Measurements from ENCODE around the gene FERD3L. TPM values are rescaled to one million over a fixed set of nuclear protein-coding genes. Genes with fewer than 3 reads are reported as not detected.

Gene FERD3L
- total RNA-seq, 1 experiment from 2014 or later: not detected

DNA sequence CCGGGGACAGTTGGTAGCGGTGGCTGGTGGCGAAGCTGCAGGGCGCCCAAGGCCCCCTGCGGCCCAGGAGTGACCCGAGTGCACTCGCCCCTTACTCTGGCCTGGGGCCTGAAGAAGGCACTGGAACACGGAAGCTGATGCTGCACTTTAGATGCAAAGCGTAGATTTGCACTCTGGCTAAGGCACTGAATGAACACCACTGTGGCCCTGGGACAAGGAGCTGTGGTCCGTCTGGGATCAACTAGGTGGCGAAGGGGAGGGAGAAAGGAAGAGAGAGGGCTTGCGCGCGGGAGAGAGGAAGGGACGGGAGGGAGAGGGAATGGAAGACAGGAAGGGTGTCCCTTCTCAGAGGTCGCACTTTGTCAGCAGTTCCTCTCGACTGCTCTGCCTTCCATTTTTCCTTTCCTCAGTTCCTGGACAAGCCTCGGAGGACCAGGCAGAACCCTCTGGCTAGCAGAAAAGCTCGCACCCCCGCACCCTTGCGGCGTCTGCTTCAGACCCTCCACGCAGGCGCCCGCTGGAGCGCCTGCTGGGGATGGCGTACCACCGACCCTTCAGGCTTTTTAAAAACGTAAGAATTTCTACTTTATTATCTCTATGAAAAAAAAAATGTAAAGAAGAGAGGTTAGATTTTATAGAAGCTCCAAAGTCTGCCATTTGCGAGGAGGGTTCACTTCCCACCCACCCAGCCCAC is 1.2 kb downstream of the FERD3L start:
- intact Hi-C loops (cut with micrococcal nuclease; ENCODE audit: unreplicated experiment): no loop called here
- CTCF ChIA-PET: no interaction called here
- Mint-ChIP-seq H3K36me3 (ENCODE audit: insufficient read depth, unreplicated experiment) (no peaks in the 10 kb centered on the region), H3K9me3 (ENCODE audit: low read depth, unreplicated experiment) (peaks cover 2% of the 10 kb centered on the region), H3K4me3 (ENCODE audit: low read depth, unreplicated experiment) (no peak overlapping the region), H3K27me3 (ENCODE audit: unreplicated experiment) (peaks cover 76% of the 10 kb centered on the region), H3K4me1 (ENCODE audit: low read depth, unreplicated experiment) (no peaks in the 10 kb centered on the region), H3K27ac (ENCODE audit: unreplicated experiment) (no peak overlapping the region)
- TF ChIP-seq, protein P1, sequence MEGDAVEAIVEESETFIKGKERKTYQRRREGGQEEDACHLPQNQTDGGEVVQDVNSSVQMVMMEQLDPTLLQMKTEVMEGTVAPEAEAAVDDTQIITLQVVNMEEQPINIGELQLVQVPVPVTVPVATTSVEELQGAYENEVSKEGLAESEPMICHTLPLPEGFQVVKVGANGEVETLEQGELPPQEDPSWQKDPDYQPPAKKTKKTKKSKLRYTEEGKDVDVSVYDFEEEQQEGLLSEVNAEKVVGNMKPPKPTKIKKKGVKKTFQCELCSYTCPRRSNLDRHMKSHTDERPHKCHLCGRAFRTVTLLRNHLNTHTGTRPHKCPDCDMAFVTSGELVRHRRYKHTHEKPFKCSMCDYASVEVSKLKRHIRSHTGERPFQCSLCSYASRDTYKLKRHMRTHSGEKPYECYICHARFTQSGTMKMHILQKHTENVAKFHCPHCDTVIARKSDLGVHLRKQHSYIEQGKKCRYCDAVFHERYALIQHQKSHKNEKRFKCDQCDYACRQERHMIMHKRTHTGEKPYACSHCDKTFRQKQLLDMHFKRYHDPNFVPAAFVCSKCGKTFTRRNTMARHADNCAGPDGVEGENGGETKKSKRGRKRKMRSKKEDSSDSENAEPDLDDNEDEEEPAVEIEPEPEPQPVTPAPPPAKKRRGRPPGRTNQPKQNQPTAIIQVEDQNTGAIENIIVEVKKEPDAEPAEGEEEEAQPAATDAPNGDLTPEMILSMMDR (IDR thresholded peaks at IDR 0.05; ENCODE audit: unreplicated experiment): no peak
- no TSS peak for BruUV-seq (replicated peaks)
- no peak for DNase-seq

DNA sequence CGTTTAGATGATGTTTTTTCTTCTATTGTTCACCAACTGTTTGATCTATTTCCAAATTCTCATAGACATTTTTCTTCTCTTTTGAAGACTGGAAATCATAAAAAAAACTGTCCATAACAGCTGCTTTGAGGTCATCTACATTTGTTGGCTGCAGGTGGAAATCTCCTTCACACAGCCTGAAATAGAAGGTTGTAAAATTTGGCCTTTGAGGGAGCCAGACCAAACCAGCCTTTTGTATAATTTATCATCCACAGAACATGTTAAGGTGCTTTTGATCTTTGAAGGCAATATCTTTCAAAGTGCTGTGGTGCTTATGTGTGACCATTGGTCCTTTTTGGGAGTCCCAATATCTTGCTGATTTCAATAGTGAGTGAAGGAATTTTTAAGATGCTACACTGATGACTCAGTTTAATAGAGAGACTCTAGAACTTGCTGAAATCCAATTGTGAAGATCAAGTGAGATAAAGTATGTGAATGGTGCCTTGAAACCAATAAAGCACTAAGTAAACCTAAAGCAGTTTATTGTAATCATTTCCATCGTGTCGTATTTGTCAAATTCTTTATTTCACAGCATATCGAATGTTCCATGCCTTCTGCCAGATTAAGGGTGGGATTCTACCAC is 5.4 kb downstream of the FERD3L start:
- H3K27ac Mint-ChIP-seq (ENCODE audit: unreplicated experiment): no peak overlapping the region
- no peaks in the 10 kb centered on the region for H3K36me3 Mint-ChIP-seq (ENCODE audit: insufficient read depth, unreplicated experiment)
- DNase-seq: no peak
- H3K4me3 Mint-ChIP-seq (ENCODE audit: low read depth, unreplicated experiment): no peak overlapping the region
- peaks cover 40% of the 10 kb centered on the region for H3K27me3 Mint-ChIP-seq (ENCODE audit: unreplicated experiment)
- TF ChIP-seq, protein P1 (IDR thresholded peaks at IDR 0.05; ENCODE audit: unreplicated experiment): no peak
- no TSS peak for BruUV-seq (replicated peaks)
- intact Hi-C loops (cut with micrococcal nuclease; ENCODE audit: unreplicated experiment): no loop called here
- CTCF ChIA-PET: no interaction called here
- H3K9me3 Mint-ChIP-seq (ENCODE audit: low read depth, unreplicated experiment): no peaks in the 10 kb centered on the region
- H3K4me1 Mint-ChIP-seq (ENCODE audit: low read depth, unreplicated experiment): no peaks in the 10 kb centered on the region

DNA sequence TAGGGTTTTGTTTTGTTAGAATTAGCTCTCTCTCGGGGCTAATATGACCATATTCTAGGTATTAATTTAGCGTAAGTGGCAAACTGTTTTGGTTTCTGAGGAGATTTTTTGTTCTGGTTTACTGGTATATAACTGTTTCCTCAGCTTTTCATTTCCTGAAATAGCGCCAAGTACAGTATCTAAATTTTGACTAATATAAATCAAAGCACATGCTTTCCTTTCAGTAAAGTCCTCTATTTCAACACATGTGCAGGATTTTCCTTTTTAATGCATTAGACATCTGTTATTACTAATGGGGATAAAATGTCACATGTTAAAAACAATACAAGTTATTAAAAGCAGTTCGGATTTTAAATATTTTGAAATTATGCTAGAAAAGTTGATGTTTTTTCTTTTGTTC is 11.3 kb downstream of the FERD3L start:
- CTCF ChIA-PET: no interaction called here
- intact Hi-C loops (cut with micrococcal nuclease; ENCODE audit: unreplicated experiment): no loop called here
- no peaks in the 10 kb centered on the region for H3K9me3 Mint-ChIP-seq (ENCODE audit: low read depth, unreplicated experiment)
- BruUV-seq (replicated peaks): no TSS peak
- TF ChIP-seq, protein P1 (IDR thresholded peaks at IDR 0.05; ENCODE audit: unreplicated experiment): no peak
- H3K27ac Mint-ChIP-seq (ENCODE audit: unreplicated experiment): no peak overlapping the region
- H3K27me3 Mint-ChIP-seq (ENCODE audit: unreplicated experiment): no peaks in the 10 kb centered on the region
- H3K4me3 Mint-ChIP-seq (ENCODE audit: low read depth, unreplicated experiment): no peak overlapping the region
- DNase-seq: no peak
- no peaks in the 10 kb centered on the region for H3K4me1 Mint-ChIP-seq (ENCODE audit: low read depth, unreplicated experiment)
- H3K36me3 Mint-ChIP-seq (ENCODE audit: insufficient read depth, unreplicated experiment): no peaks in the 10 kb centered on the region

DNA sequence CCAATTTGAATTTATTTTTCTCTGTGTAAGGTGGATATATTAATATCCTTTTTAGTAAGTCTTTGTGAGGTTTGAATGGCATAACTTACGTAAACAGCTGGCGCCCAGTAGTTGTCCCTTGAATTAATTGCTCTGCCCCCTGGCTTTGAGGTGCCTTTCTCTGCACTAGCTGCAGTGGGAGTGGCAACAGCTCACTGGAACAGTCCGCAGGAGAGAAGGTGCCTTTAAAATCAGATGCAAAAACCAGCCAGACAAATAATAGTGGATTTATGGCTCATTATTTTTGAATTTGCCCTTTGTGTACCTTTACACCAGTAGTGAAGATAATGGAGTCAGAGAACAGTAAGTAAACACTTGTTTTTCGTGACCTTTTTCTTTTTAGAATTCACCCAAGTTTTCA is 11.8 kb downstream of the FERD3L start:
- TF ChIP-seq, protein P1 (IDR thresholded peaks at IDR 0.05; ENCODE audit: unreplicated experiment): no peak
- BruUV-seq (replicated peaks): no TSS peak

More for the DNA sequence above, 11.8 kb downstream of the FERD3L start:
- no peaks in the 10 kb centered on the region for H3K36me3 Mint-ChIP-seq (ENCODE audit: insufficient read depth, unreplicated experiment)
- CTCF ChIA-PET: no interaction called here
- H3K4me1 Mint-ChIP-seq (ENCODE audit: low read depth, unreplicated experiment): no peaks in the 10 kb centered on the region
- H3K4me3 Mint-ChIP-seq (ENCODE audit: low read depth, unreplicated experiment): no peak overlapping the region
- H3K27me3 Mint-ChIP-seq (ENCODE audit: unreplicated experiment): peaks cover 1% of the 10 kb centered on the region
- H3K9me3 Mint-ChIP-seq (ENCODE audit: low read depth, unreplicated experiment): no peaks in the 10 kb centered on the region
- no peak overlapping the region for H3K27ac Mint-ChIP-seq (ENCODE audit: unreplicated experiment)
- no peak for DNase-seq
- intact Hi-C loops (cut with micrococcal nuclease; ENCODE audit: unreplicated experiment): no loop called here

Data from Calu3 (cell line).